Natural killer cell (primary cell): ENCODE measurements around the gene IL6ST. TPM values are rescaled to one million over a fixed set of nuclear protein-coding genes. Genes with fewer than 3 reads are reported as not detected.
"Not testable (repeated sequence)": the region's sequence is repeated elsewhere in the genome, so short reads cannot be mapped to it uniquely, and the experiment has no call there.

Experiments used
- ATAC-seq, 3 donors: fragments of 150-1000 bp in 2 of 3; fragments of 200-7000 bp in 1 of 3; cut with Tn5 transposase; 1 replicate in 1 of 3; 2 replicates in 2 of 3; pipeline ENCODE4 v1.10.0; 2021; ENCODE audit warnings: mild to moderate bottlenecking in 2 of 3, moderate library complexity in 2 of 3
- DNase-seq, 2 donors: peaks; one replicate each; pipeline versions ENCODE4 v3.0.0 to v3.0.0-alpha.2; 2013 to 2021; ENCODE audit warnings: mixed read lengths in 1 of 2
- H3K27ac ChIP-seq: one replicate; pipeline ENCODE4 v1.5.1; 2013; ENCODE audit warnings: mild to moderate bottlenecking, low read length
- H3K27me3 ChIP-seq: one replicate; pipeline ENCODE4 v1.6.1; 2013; ENCODE audit warnings: low read length; ENCODE audit not compliant: control insufficient read depth, insufficient read depth
- H3K36me3 ChIP-seq: one replicate; pipeline ENCODE4 v1.6.1; 2013; ENCODE audit warnings: low read length; ENCODE audit not compliant: control insufficient read depth, insufficient read depth
- H3K4me1 ChIP-seq: one replicate; pipeline ENCODE4 v1.6.1; 2013; ENCODE audit warnings: low read length; ENCODE audit not compliant: control insufficient read depth, insufficient read depth
- H3K4me3 ChIP-seq: one replicate; pipeline ENCODE4 v1.5.1; 2013; ENCODE audit warnings: low read length
- H3K9me3 ChIP-seq: one replicate; pipeline ENCODE4 v1.6.1; 2013; ENCODE audit warnings: low read length; ENCODE audit not compliant: control insufficient read depth, insufficient read depth
- H3K27ac Mint-ChIP-seq, 2 donors: one replicate each; pipeline ENCODE4 v1.8.0; 2022; ENCODE audit warnings: mild to moderate bottlenecking in 2 of 2, mixed read lengths in 2 of 2, moderate library complexity in 1 of 2
- H3K27me3 Mint-ChIP-seq, 2 donors: one replicate each; pipeline ENCODE4 v1.8.0; 2022; ENCODE audit warnings: low read depth in 2 of 2, mixed read lengths in 2 of 2
- H3K36me3 Mint-ChIP-seq: one replicate; pipeline ENCODE4 v1.8.0; 2022; ENCODE audit warnings: mixed read lengths
- H3K4me1 Mint-ChIP-seq, 2 donors: one replicate each; pipeline ENCODE4 v1.8.0; 2022; ENCODE audit warnings: mixed read lengths in 2 of 2
- H3K4me3 Mint-ChIP-seq: one replicate; pipeline ENCODE4 v1.8.0; 2022; ENCODE audit warnings: mild to moderate bottlenecking, moderate library complexity, mixed read lengths
- H3K9me3 Mint-ChIP-seq, 2 donors: one replicate each; pipeline ENCODE4 v1.8.0; 2022; ENCODE audit warnings: mixed read lengths in 2 of 2
- WGBS: methylation state at CpG from one replicate; pipeline ENCODE4 v1.1.7; 2013; ENCODE audit warnings: missing lambda C conversion rate; ENCODE audit not compliant: insufficient coverage; 5-methylcytosine and 5-hydroxymethylcytosine counted together
- intact Hi-C: fragments of 100-400 bp; cut with micrococcal nuclease; formaldehyde crosslinking; loops from one replicate; pipeline ENCODE4 v1.14.2; 2022
- total RNA-seq, 4 donors: library from RNA; stranded (reverse); fragments of 120-200 nt in 1 of 4; gene quantifications; one replicate each; pipeline versions ENCODE4 v1.2.3 to v1.2.4, GENCODE V29; 2013 to 2022
- TF ChIP-seq, protein P1 (sequence below): fragments of 200-600 bp; IDR thresholded peaks from one replicate; pipeline ENCODE4 v1.8.0; 2022; ENCODE audit warnings: antibody characterized with exemption

Gene IL6ST
- total RNA-seq, 3 donors from 2014 or later (not counting 1 experiment from before 2014, with no cell fraction given) = 48.5 to 73.0 (median 53.8) TPM

DNA sequence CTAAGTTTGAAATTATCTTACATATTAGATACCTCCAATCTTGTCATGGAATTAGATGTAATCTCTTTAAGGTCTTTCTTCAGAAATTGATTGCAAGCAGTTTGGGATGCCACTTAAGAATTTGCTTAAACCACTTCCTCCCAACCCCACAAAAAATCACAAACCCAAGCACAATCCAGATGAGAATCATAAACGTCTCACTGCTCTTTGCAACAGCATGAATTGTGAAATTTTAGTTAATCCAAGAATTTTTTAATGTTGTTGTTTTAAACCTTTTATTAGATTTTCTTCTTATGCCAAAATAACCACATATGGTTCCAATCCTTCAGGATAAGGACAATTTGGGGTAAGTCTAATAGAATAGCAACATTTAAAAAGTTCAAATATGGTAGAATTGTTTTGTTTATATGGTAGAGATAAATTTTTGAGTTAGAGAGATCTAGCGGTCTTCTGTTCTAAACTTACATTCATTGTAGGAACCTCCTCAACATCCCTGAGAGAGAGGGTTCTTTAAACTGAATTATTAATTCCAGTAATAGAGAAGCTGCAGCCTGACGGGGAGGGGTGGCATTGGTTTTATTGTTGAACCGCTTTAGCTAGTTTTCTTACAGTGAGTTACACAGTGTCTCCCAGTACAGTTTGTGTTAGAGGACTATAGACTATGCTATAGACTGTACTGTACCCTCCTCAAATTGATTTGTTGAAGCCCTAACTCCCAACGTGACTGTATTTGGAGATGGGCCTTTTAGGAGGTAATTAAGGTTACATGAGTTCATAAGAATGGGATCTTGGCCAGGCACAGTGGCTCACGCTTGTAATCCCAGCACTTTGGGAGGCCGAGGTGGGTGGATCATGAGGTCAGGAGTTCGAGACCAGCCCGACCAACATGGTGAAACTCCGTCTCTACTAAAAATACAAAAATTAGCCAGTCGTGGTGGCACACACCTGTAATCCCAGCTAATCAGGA is 24.8 kb upstream of the IL6ST start:
- WGBS = 93% methylated on average over 9 of the region's 11 CpGs
- H3K27me3 Mint-ChIP-seq = no peaks in the 10 kb centered on the region
- ATAC-seq = no peak
- Histone ChIP-seq H3K4me1 (no peaks in the 10 kb centered on the region), H3K4me3 (no peak overlapping the region), H3K36me3 (no peaks in the 10 kb centered on the region), H3K9me3 (no peaks in the 10 kb centered on the region), H3K27ac (no peak overlapping the region), H3K27me3 (no peaks in the 10 kb centered on the region)
- peak in 1 of 2 donors; percentile 36 for DNase-seq
- intact Hi-C loops = no loop called here
- H3K4me3 Mint-ChIP-seq = no peak overlapping the region
- TF ChIP-seq, protein P1, sequence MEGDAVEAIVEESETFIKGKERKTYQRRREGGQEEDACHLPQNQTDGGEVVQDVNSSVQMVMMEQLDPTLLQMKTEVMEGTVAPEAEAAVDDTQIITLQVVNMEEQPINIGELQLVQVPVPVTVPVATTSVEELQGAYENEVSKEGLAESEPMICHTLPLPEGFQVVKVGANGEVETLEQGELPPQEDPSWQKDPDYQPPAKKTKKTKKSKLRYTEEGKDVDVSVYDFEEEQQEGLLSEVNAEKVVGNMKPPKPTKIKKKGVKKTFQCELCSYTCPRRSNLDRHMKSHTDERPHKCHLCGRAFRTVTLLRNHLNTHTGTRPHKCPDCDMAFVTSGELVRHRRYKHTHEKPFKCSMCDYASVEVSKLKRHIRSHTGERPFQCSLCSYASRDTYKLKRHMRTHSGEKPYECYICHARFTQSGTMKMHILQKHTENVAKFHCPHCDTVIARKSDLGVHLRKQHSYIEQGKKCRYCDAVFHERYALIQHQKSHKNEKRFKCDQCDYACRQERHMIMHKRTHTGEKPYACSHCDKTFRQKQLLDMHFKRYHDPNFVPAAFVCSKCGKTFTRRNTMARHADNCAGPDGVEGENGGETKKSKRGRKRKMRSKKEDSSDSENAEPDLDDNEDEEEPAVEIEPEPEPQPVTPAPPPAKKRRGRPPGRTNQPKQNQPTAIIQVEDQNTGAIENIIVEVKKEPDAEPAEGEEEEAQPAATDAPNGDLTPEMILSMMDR = no peak
- H3K9me3 Mint-ChIP-seq = no peaks in the 10 kb centered on the region
- no peaks in the 10 kb centered on the region for H3K36me3 Mint-ChIP-seq
- no peak overlapping the region for H3K27ac Mint-ChIP-seq
- H3K4me1 Mint-ChIP-seq = no peaks in the 10 kb centered on the region

DNA sequence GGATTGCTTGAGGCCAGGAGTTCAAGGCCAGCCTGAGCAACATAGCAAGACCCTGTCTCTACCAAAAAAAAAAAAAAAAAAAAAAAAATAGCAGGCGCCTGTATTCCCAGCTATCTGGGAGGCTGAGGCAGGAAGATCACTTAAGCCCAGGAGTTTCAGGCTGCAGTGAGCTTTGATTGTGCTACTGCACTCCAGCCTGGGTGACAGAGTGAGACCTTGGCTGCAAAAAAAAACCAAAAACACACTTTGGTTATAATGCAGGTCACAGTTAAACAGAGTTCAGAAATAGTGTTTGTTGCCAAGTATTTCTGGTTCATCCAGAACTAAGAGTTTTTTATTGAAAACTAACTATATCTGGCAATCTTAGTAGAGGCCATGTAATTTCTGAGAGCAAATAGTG is 24.1 kb upstream of the IL6ST start:
- Mint-ChIP-seq H3K36me3 (no peaks in the 10 kb centered on the region), H3K4me3 (no peak overlapping the region), H3K9me3 (no peaks in the 10 kb centered on the region), H3K4me1 (no peaks in the 10 kb centered on the region), H3K27me3 (no peaks in the 10 kb centered on the region), H3K27ac (no peak overlapping the region)
- Histone ChIP-seq H3K4me1 (no peaks in the 10 kb centered on the region), H3K4me3 (no peak overlapping the region), H3K27me3 (no peaks in the 10 kb centered on the region), H3K36me3 (no peaks in the 10 kb centered on the region), H3K9me3 (no peaks in the 10 kb centered on the region), H3K27ac (no peak overlapping the region)
- ATAC-seq = no peak
- DNase-seq = no peak
- TF ChIP-seq, protein P1 = no peak
- WGBS = 100% methylated on average over 1 of the region's 1 CpG
- intact Hi-C loops = no loop called here

DNA sequence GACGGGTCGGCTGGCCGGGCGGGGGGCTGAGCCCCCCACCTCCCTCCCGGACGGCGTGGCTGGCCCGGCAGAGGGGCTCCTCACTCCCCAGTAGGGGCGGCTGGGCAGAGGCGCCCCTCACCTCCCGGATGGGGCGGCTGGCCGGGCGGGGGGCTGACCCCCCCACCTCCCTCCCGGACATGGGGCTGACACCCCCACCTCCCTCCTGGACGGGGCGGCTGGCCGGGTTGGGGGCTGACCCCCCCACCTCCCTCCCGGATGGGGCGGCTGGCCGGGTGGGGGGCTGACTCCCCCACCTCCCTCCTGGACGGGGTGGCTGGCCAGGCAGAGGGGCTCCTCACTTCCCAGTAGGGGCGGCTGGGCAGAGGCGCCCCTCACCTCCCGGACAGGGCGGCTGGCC is 19.9 kb upstream of the IL6ST start:
- H3K4me1 ChIP-seq, ATAC-seq, DNase-seq, H3K4me3 ChIP-seq, H3K9me3 ChIP-seq, H3K27ac Mint-ChIP-seq, H3K4me3 Mint-ChIP-seq, H3K36me3 Mint-ChIP-seq, H3K27ac ChIP-seq, H3K27me3 Mint-ChIP-seq, intact Hi-C loops, H3K27me3 ChIP-seq, H3K9me3 Mint-ChIP-seq, H3K36me3 ChIP-seq: not testable (repeated sequence)
- peaks cover 12% of the 10 kb centered on the region in 2 donors for H3K4me1 Mint-ChIP-seq
- no CpG with 5 or more reads among the region's 26 CpGs for WGBS

DNA sequence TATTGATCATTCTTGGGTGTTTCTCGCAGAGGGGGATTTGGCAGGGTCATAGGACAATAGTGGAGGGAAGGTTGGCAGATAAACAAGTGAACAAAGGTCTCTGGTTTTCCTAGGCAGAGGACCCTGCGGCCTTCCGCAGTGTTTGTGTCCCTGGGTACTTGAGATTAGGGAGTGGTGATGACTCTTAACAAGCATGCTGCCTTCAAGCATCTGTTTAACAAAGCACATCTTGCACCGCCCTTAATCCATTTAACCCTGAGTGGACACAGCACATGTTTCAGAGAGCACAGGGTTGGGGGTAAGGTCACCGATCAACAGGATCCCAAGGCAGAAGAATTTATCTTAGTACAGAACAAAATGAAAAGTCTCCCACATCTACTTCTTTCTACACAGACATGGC is 19.2 kb upstream of the IL6ST start:
- H3K4me3 Mint-ChIP-seq, H3K27ac Mint-ChIP-seq, H3K9me3 ChIP-seq, H3K27me3 Mint-ChIP-seq, intact Hi-C loops, H3K27ac ChIP-seq, H3K9me3 Mint-ChIP-seq, H3K36me3 ChIP-seq, ATAC-seq, H3K4me3 ChIP-seq, H3K4me1 ChIP-seq, H3K27me3 ChIP-seq, DNase-seq, H3K36me3 Mint-ChIP-seq: not testable (repeated sequence)
- 86% methylated on average over 1 of the region's 5 CpGs for WGBS
- peaks cover 12% of the 10 kb centered on the region in 2 donors for H3K4me1 Mint-ChIP-seq
